Stimulated activated CD8-positive, alpha-beta memory T cell treated with anti-CD3 and anti-CD28 coated beads, Interleukin-2, amount 100 ng/mL, for 48 hours (primary cell): ENCODE data around the gene ARHGEF7.

Experiments used
- DNase-seq, 2 donors: peaks; one replicate each; pipeline ENCODE4 v3.0.0-alpha.2; 2020; ENCODE audit warnings: low read depth in 2 of 2

ARHGEF7 gene

GRCh38 chr13:111298214-111298975 is 183.3 kb downstream of the ARHGEF7 start:
- no peak for DNase-seq

GRCh38 chr13:111302045-111302726 is 187.1 kb downstream of the ARHGEF7 start:
- DNase-seq = no peak

GRCh38 chr13:111303559-111303958 is 188.4 kb downstream of the ARHGEF7 start:
- no peak for DNase-seq

GRCh38 chr13:111304041-111304544 is 189.0 kb downstream of the ARHGEF7 start:
- DNase-seq = no peak

- no peak for DNase-seq
Observed at GRCh38 chr13:111304603-111305289, 189.6 kb downstream of the ARHGEF7 start.

- no peak for DNase-seq
Observed at GRCh38 chr13:111312944-111313590, 198.0 kb downstream of the ARHGEF7 start.

- DNase-seq = no peak
Observed at GRCh38 chr13:111313911-111314425, 198.9 kb downstream of the ARHGEF7 start.

GRCh38 chr13:111314852-111315251 is 199.7 kb downstream of the ARHGEF7 start:
- DNase-seq = no peak

- no peak for DNase-seq
Observed at GRCh38 chr13:111315347-111315995, 200.4 kb downstream of the ARHGEF7 start.

GRCh38 chr13:111316161-111316730 is 201.1 kb downstream of the ARHGEF7 start:
- no peak for DNase-seq

- no peak for DNase-seq
Observed at GRCh38 chr13:111317042-111317550, 202.0 kb downstream of the ARHGEF7 start.

GRCh38 chr13:111317571-111318345 is 202.6 kb downstream of the ARHGEF7 start:
- no peak for DNase-seq

GRCh38 chr13:111318386-111318785 is 203.3 kb downstream of the ARHGEF7 start:
- no peak for DNase-seq

- DNase-seq = no peak
Observed at GRCh38 chr13:111319521-111319920, 204.4 kb downstream of the ARHGEF7 start.

- DNase-seq = no peak
Observed at GRCh38 chr13:111319998-111320911, 205.1 kb downstream of the ARHGEF7 start, which contains the start of gene TEX29. TEX29 (plus strand) TSS chr13:111320642; CDS start chr13:111320891, 249 bp downstream.

- DNase-seq = no peak
Observed at GRCh38 chr13:111322001-111322915, 207.1 kb downstream of the ARHGEF7 start.

GRCh38 chr13:111322916-111323331 is 207.8 kb downstream of the ARHGEF7 start:
- DNase-seq = no peak
